Hepatocyte (in vitro differentiated cells): ENCODE measurements around the gene COX19. TPM values are rescaled to one million over a fixed set of nuclear protein-coding genes. Genes with fewer than 3 reads are reported as not detected.

Experiments
- DNase-seq: peaks from one replicate; pipeline ENCODE4 v3.0.0-alpha.2; 2016; ENCODE audit warnings: low spot score
- H2AFZ ChIP-seq: fragments of 200-600 bp; sonication (generic); 2 replicates; pipeline ENCODE4 v1.6.0; 2016; ENCODE audit warnings: antibody characterized with exemption, mild to moderate bottlenecking
- H3K27ac ChIP-seq: fragments of 200-600 bp; sonication (generic); 2 replicates; pipeline ENCODE4 v1.5.1; 2016; ENCODE audit warnings: mild to moderate bottlenecking
- H3K27me3 ChIP-seq: fragments of 200-600 bp; sonication (generic); 2 replicates; pipeline ENCODE4 v1.6.1; 2016
- H3K36me3 ChIP-seq: fragments of 200-600 bp; sonication (generic); replicated peaks from 2 replicates; pipeline ENCODE4 v1.5.1; 2016; ENCODE audit warnings: low read depth; ENCODE audit not compliant: insufficient read depth
- H3K4me1 ChIP-seq: fragments of 200-600 bp; sonication (generic); 2 replicates; pipeline ENCODE4 v1.5.1; 2016; ENCODE audit warnings: mild to moderate bottlenecking, moderate library complexity; ENCODE audit not compliant: insufficient read depth
- H3K4me2 ChIP-seq: fragments of 200-600 bp; sonication (generic); 2 replicates; pipeline ENCODE4 v1.6.0; 2016
- H3K4me3 ChIP-seq: fragments of 200-600 bp; sonication (generic); 2 replicates; pipeline ENCODE4 v1.5.1; 2016; ENCODE audit warnings: mild to moderate bottlenecking
- H3K79me2 ChIP-seq: fragments of 200-600 bp; sonication (generic); 2 replicates; pipeline ENCODE4 v1.6.0; 2017; ENCODE audit warnings: mild to moderate bottlenecking
- H3K9me2 ChIP-seq: fragments of 200-600 bp; sonication (generic); replicated peaks from 2 replicates; pipeline ENCODE4 v1.6.0; 2017; ENCODE audit warnings: mild to moderate bottlenecking; ENCODE audit not compliant: insufficient read depth
- H3K9me3 ChIP-seq: fragments of 200-600 bp; sonication (generic); 2 replicates; pipeline ENCODE4 v1.5.1; 2016; ENCODE audit warnings: low read depth, mild to moderate bottlenecking
- H4K20me1 ChIP-seq: fragments of 200-600 bp; sonication (generic); 2 replicates; pipeline ENCODE4 v1.6.0; 2016; ENCODE audit warnings: mild to moderate bottlenecking; ENCODE audit not compliant: insufficient read depth, poor library complexity, severe bottlenecking
- CTCF ChIP-seq: fragments of 200-600 bp; sonication (generic); IDR thresholded peaks from 2 replicates; pipeline ENCODE4 v1.5.1; 2016; ENCODE audit warnings: antibody characterized with exemption, mild to moderate bottlenecking; ENCODE audit not compliant: poor library complexity
- EZH2 ChIP-seq: fragments of 200-600 bp; sonication (generic); IDR thresholded peaks from 2 replicates; pipeline ENCODE4 v1.6.1; 2016; ENCODE audit warnings: antibody characterized with exemption, mild to moderate bottlenecking, borderline replicate concordance
- EZH2phosphoT487 ChIP-seq: fragments of 200-600 bp; sonication (generic); IDR thresholded peaks from one replicate; pipeline ENCODE4 v1.6.1; 2018; ENCODE audit warnings: antibody characterized with exemption, mild to moderate bottlenecking, low read depth, moderate library complexity; ENCODE audit not compliant: unreplicated experiment, severe bottlenecking
- WGBS: methylation state at CpG from one replicate; pipeline ENCODE4 v1.1.6; 2016; ENCODE audit warnings: low lambda C conversion rate; ENCODE audit errors: missing lambda C conversion rate; 5-methylcytosine and 5-hydroxymethylcytosine counted together
- polyA plus RNA-seq: library from polyadenylated mRNA; unstranded; fragments of >200 nt; fragmentation: Nextera tagmentation; extraction: Ambion mirVana; gene quantifications from 2 replicates; pipeline ENCODE4 v1.2.1, GENCODE V29; 2016
- total RNA-seq: library from RNA; depleted of rRNA; stranded (reverse); fragments of >200 nt; gene quantifications from 2 replicates; pipeline ENCODE4 v1.2.3, GENCODE V29; 2014

The COX19 gene
- total and polyA plus RNA-seq, 2 experiments from 2014 or later: 11.6 to 18.9 TPM

- Histone ChIP-seq H3K79me2 (peaks cover 29% of the 10 kb centered on the region), H3K36me3 (no peaks in the 10 kb centered on the region), H3K4me2 (no peak overlapping the region), H3K27ac (no peak overlapping the region), H3K4me1 (peaks cover 13% of the 10 kb centered on the region), H3K9me3 (no peaks in the 10 kb centered on the region), H2AFZ (no peak overlapping the region), H3K27me3 (no peaks in the 10 kb centered on the region), H3K4me3 (no peak overlapping the region), H4K20me1 (no peaks in the 10 kb centered on the region), H3K9me2 (no peaks in the 10 kb centered on the region)
- WGBS: 98% methylated on average over 27 of the region's 34 CpGs
- TF ChIP-seq EZH2phosphoT487 (no peak), CTCF (no peak), EZH2 (no peak)
- no peak for DNase-seq
Measured at GRCh38 chr7:1017586-1018333, 42.4 kb upstream of the COX19 start.

- H3K9me3 ChIP-seq: no peaks in the 10 kb centered on the region
- peaks cover 21% of the 10 kb centered on the region for H3K79me2 ChIP-seq
- no peaks in the 10 kb centered on the region for H3K9me2 ChIP-seq
- no peaks in the 10 kb centered on the region for H4K20me1 ChIP-seq
- H3K4me2 ChIP-seq: no peak overlapping the region
- 91% methylated on average over 27 of the region's 51 CpGs for WGBS
- H3K4me3 ChIP-seq: no peak overlapping the region
- TF ChIP-seq CTCF (no peak), EZH2phosphoT487 (no peak)
- no peak overlapping the region for H2AFZ ChIP-seq
- H3K27ac ChIP-seq: no peak overlapping the region
- no peaks in the 10 kb centered on the region for H3K27me3 ChIP-seq
- H3K4me1 ChIP-seq: peaks cover 13% of the 10 kb centered on the region
- H3K36me3 ChIP-seq: no peaks in the 10 kb centered on the region
- no peak for DNase-seq
Measured at GRCh38 chr7:1016577-1017531, 41.5 kb upstream of the COX19 start.

- Histone ChIP-seq H3K9me3 (no peaks in the 10 kb centered on the region), H2AFZ (no peak overlapping the region), H3K27me3 (no peaks in the 10 kb centered on the region), H3K27ac (peak overlapping the region; percentile 58), H4K20me1 (no peaks in the 10 kb centered on the region), H3K4me3 (no peak overlapping the region), H3K9me2 (no peaks in the 10 kb centered on the region), H3K36me3 (no peaks in the 10 kb centered on the region), H3K79me2 (peaks cover 15% of the 10 kb centered on the region), H3K4me2 (no peak overlapping the region), H3K4me1 (peaks cover 13% of the 10 kb centered on the region)
- peak; percentile 72 for DNase-seq
- WGBS: 72% methylated on average over 27 of the region's 28 CpGs
- no peak for TF ChIP-seq EZH2phosphoT487
- no peak for TF ChIP-seq EZH2
- TF ChIP-seq CTCF: no peak
Measured at GRCh38 chr7:1015196-1016121, 40.1 kb upstream of the COX19 start.
